ENCODE measurements around the gene RTBDN. TPM values are rescaled to one million over a fixed set of nuclear protein-coding genes. Genes with fewer than 3 reads are reported as not detected.

Gene RTBDN
- total and polyA plus RNA-seq, 12 donors, result 0.23 to 16.4 (median 4.4) TPM; not detected in 5

- peak in 2 of 7 donors; percentile 55 to 56 for DNase-seq
- H3K27ac ChIP-seq, result peak overlapping the region; percentile 97 to 100 (median 99)
- no peaks in the 10 kb centered on the region for H3K9me3 ChIP-seq (replicated peaks in 1 of 3)
- H3K4me3 ChIP-seq, result peak overlapping the region in 3 of 4 donors; percentile 1 to 77 (median 44)
- peaks cover 25 to 49% of the 10 kb centered on the region in 2 donors for H3K4me1 ChIP-seq (replicated peaks in 1 of 2)
- no peaks in the 10 kb centered on the region for H3K27me3 ChIP-seq
- intact Hi-C loops (cut with DNase I), result no loop called here
- H3K36me3 ChIP-seq (replicated peaks in 1 of 2), result no peaks in the 10 kb centered on the region
- WGBS, 4 donors, result 1 to 7% (median 2%) methylated on average over 7 to 46 of the region's 46 CpGs
- TF ChIP-seq CTCF (IDR thresholded peaks at IDR 0.05) (no peak), POLR2A (IDR thresholded peaks at IDR 0.05) (peak in 1 of 2 donors; percentile 35)
Measured at GRCh38 chr19:12789098-12789903, 45.1 kb downstream of the RTBDN start.

- no peaks in the 10 kb centered on the region for H3K9me3 ChIP-seq (replicated peaks in 1 of 3)
- peak overlapping the region; percentile 95 to 99 (median 97) for H3K27ac ChIP-seq
- intact Hi-C loops (cut with DNase I), result no loop called here
- peaks cover 25 to 51% of the 10 kb centered on the region in 2 donors for H3K4me1 ChIP-seq (replicated peaks in 1 of 2)
- peak; percentile 85 to 92 (median 88) for DNase-seq
- TF ChIP-seq POLR2A (IDR thresholded peaks at IDR 0.05) (peak in 1 of 2 donors; percentile 24), CTCF (IDR thresholded peaks at IDR 0.05) (no peak)
- WGBS, 4 donors, result 0 to 2% (median 1%) methylated on average over 8 to 12 of the region's 12 CpGs
- no peaks in the 10 kb centered on the region for H3K27me3 ChIP-seq
- peak overlapping the region in 2 of 4 donors; percentile 1 to 77 for H3K4me3 ChIP-seq
- no peaks in the 10 kb centered on the region for H3K36me3 ChIP-seq (replicated peaks in 1 of 2)
Measured at GRCh38 chr19:12788682-12789097, 45.7 kb downstream of the RTBDN start.

- peak overlapping the region in 1 of 4 donors; percentile 77 for H3K4me3 ChIP-seq
- peaks cover 30 to 57% of the 10 kb centered on the region in 2 donors for H3K4me1 ChIP-seq (replicated peaks in 1 of 2)
- intact Hi-C loops (cut with DNase I), result no loop called here
- H3K36me3 ChIP-seq (replicated peaks in 1 of 2), result no peaks in the 10 kb centered on the region
- no peak for TF ChIP-seq POLR2A (IDR thresholded peaks at IDR 0.05)
- TF ChIP-seq CTCF (IDR thresholded peaks at IDR 0.05), result no peak
- WGBS, 4 donors, result 32 to 46% (median 41%) methylated on average over 4 of the region's 4 CpGs
- peak overlapping the region; percentile 95 to 99 (median 97) for H3K27ac ChIP-seq
- no peaks in the 10 kb centered on the region for H3K9me3 ChIP-seq (replicated peaks in 1 of 3)
- H3K27me3 ChIP-seq, result no peaks in the 10 kb centered on the region
- DNase-seq, result peak in 2 of 7 donors; percentile 21 to 51
Measured at GRCh38 chr19:12788042-12788681, 46.2 kb downstream of the RTBDN start.

- H3K4me3 ChIP-seq, result no peak overlapping the region
- H3K27ac ChIP-seq, result peak overlapping the region; percentile 95 to 99 (median 97)
- 72 to 84% (median 77%) methylated on average over 10 of the region's 10 CpGs for WGBS, 4 donors
- no peaks in the 10 kb centered on the region for H3K27me3 ChIP-seq
- no peaks in the 10 kb centered on the region for H3K9me3 ChIP-seq (replicated peaks in 1 of 3)
- intact Hi-C loops (cut with DNase I), result no loop called here
- no peaks in the 10 kb centered on the region for H3K36me3 ChIP-seq (replicated peaks in 1 of 2)
- peaks cover 36 to 61% of the 10 kb centered on the region in 2 donors for H3K4me1 ChIP-seq (replicated peaks in 1 of 2)
- DNase-seq, result peak in 2 of 7 donors; percentile 20 to 49
- TF ChIP-seq CTCF (IDR thresholded peaks at IDR 0.05), result no peak
- TF ChIP-seq POLR2A (IDR thresholded peaks at IDR 0.05), result no peak
Measured at GRCh38 chr19:12787458-12787857, 46.9 kb downstream of the RTBDN start.
